GM21528 (cell line): Measurements from ENCODE around the gene WDR73.
"Not testable (repeated sequence)": the region's sequence is repeated elsewhere in the genome, so short reads cannot be mapped to it uniquely, and the experiment has no call there.

Experiments
- ATAC-seq: cut with Tn5 transposase; IDR thresholded peaks from one replicate; pipeline ENCODE4 v1.9.1; 2021; ENCODE audit warnings: mild to moderate bottlenecking, moderate library complexity; ENCODE audit not compliant: unreplicated experiment, low FRiP score

The WDR73 gene

DNA sequence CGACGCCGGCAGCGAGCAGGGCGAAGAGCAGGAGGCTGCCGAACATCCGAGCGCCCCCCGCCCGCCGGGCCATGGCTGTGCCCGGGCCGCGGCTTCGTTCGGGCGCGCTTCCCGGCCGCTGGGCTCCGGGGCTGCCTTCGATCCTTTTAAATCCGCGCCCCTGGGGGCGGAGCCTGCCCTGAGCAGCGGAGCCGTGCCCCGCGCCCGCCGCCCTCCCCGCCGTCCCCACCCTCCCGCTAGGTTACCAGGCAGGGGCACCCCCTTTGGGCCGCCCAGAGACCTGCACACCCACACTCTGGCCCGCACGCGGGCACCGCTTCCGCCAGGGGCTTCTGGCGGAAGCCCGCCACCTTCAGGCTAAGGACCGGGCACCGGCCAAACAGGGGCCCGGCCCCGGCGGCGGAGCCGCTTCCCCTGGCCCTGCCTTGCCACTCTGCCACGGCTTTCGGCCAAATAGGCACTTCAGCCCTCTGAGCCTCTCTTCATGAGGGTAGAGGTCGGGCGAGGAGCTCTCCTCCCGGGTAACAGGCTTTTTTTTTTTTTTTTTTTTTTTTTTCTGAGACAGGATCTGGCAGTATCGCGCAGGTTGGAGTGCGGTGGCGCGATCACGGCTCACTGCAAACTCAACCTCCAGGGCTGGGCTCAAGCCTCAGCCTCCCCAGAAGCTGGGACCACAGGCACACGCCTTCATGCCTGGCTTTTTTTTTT, 4.2 kb upstream of the WDR73 start, which contains the start of gene NMB:
Gene NMB, minus strand, starts transcription at position 120 of the 708 bp plus-strand sequence. Its CDS starts 47 bp downstream, at position 73.
- peak; percentile 61 for ATAC-seq

DNA sequence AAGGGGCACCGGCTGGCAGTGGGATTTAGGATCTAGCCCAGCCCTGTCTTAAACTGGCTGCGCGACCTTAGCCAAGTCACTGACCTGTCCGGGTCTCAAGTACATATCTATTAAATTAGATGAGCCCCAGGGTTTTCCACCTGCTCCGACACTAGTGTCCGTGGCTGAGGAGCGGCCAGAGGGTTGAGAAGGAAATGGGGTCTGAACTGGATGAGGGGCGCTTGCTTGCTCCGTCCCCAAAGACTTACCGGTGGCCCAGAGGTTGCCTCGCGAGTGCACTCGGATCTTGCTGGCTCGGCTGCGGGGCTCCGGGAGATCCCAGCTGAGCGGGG, 3.6 kb upstream of the WDR73 start:
- ATAC-seq: no peak

DNA sequence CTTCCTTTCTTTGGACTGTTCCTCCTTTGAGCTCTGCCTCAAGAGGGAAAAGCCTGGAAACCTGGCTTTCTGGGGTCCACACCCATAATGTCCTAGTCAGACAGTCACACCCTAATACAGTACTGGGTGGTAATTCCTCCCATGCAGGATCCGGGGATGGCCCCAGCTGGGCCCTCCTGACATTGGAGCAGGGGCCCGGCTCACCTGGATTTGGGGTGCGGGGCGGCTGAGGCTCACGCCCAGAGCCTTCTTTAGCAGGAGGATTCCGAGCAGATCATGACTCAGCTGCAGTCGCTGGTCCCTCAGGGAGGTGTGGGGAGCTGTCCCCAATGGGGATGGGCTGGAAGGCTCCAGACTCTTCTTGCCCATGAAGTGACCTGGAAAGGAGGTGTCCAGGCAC, 2.9 kb upstream of the WDR73 start:
- ATAC-seq: no peak

DNA sequence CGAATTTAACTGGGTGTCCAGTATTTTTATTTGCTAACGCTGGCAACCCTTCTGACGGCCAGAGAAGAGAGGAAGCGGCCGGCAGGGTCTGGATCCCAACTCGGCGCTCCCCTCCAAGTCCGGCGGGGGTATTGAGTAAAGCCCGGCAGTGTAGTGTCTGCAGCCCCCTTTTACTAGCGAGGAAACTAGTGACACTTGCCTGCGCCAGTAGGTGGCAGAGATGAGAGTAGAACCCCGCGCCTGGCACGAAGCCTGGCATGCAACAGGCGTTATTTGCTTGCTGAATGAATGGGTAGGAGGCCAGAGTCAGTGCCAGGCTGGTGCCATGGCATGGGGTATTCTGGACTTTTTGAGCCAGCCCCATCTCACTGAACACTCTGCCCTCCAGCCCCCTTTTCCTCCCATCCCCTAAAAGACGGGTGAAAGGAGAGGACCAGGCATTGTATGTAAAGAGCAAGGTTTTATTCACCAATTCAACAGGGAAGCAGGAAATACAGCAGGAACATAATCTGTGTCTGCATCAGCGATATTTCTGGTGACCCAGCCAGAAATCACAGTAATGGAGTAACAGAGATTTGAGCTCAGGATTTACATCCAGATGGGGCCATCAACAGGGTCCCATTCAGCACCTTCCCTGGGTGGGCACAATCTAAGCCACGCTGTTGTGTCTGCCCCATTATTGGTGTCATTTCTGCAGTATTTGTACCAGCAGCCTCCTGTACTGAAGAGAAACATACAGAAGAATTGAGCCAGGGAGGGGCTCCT, 788 bp upstream of the WDR73 start:
- no peak for ATAC-seq

DNA sequence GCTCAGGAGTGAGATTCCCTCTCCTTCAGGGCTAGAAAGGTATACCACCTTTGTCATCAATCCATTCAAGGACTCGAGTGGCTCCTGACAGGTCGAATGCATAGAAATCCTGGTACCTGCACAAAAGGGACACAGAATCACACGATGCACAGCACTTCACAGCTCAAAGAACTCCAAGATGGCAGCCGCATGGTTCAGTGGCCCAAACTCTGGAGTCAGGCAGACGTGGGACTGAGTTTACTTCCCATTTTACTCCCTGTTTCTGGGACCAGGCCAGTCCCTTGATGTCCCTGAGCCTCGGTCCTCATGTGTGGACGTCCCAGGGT, 536 bp downstream of the WDR73 start:
- no peak for ATAC-seq

DNA sequence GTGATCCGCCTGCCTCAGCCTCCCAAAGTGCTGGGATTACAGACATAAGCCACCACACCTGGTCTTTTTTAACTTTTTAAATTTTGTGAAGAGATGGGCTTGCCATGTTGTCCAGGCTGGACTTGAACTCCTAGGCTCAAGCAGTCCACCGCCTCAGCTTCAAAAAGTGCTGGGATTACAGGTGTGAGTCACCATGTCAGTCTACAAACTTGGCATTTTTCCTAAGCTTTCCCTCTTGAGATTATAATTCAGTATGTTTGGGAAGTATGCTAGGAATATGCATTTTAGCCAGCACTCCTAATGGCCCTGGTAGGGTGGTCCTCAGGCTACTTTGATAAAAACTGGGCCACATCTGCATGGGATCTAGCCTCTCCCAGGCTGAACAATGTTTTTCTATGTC, 4.4 kb downstream of the WDR73 start:
- no peak for ATAC-seq

DNA sequence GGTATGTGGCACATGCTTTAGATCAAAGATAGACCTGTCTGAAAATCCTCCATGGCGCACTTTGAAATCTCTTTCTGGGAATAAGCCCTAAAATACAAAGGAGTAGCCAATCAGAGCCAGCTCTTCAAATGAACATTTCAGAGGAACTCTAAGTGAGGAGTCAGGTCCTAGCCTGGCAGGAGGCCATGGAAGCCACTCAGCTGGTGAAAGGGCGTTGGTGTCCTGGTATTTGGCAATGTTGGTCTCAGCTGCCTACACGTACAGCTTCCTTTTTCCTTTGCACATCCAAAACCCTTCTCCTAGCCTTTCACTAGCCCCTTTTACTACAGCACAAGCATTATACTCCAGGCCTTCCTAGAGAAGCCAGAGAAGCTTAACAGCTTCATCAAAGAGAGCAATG, 5.5 kb downstream of the WDR73 start:
- no peak for ATAC-seq

DNA sequence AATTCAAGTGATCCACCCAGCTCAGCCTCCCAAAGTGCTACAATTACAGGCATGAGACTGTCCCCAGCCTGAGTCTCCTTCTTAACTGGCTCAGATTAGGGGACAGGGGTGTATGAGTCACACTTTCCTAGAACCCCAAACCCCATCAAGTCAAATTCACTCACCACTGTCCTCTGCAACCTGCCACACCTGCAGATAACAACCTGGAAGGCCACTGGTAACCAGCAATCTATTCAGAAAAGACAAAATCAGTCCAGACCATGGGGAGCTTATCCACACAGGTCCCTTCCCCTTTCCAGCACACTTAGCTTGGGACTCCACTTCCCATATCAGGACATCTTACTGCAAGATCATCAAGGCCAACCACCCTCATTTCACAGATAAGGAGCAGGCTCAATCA, 6.4 kb downstream of the WDR73 start:
- ATAC-seq: no peak

DNA sequence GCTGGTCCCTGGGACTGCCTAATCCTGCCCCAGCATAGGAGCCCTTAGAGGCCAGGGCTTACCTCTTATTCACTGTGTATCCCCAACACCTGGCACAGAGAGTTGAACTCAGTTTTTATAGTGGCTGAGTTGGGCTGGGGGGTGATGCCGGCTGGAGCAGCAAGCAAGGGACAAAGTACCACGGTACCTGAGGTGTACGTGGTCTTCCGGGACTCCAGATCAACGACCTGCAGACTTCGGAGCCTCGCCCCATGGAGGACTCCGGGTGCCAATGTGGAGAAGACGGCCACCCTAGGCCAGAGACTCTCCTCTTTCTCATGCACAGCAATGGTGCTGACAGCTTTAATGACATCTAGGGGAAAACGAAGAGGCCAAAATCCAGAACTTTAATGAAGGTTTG, 8.1 kb downstream of the WDR73 start:
- no peak for ATAC-seq

DNA sequence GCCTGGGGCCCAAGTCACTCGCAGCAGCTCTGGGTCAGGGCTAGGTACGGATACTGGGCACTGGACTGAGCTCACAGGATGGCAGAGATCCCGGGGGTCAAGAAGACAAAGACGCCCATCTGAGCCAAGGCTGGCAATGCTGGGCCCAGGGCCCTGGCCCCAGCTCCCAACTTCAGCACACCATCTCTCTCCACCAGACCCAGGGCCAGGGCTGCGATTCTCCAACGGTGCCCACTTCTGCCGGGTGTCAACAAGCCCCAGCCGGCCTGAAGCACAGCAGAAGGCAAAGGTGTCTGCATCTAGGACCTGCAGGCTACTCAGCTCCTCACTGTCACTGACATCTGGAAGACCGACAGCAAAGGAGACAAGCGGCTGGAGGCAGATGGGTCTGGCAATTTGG, 8.6 kb downstream of the WDR73 start:
- ATAC-seq: no peak

DNA sequence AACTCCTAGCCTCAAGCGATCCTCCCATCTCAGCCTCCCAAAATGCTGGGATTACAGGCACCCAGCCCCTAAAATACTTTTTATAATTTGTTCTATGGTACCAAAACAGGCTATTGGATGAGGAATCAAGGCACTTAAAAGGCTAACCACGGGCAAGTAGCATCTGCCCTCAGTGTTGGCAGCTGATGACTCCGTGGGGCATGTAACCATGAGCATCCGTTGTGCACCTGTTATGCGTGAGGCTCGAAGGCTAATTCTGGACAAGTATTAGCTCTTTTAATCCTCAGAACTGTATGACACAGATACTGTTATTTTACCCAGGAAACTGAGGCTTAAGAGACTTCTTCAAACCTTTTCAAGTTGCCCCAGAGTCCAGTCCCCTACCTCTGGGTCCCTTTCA, 10.2 kb downstream of the WDR73 start:
- ATAC-seq: no peak

DNA sequence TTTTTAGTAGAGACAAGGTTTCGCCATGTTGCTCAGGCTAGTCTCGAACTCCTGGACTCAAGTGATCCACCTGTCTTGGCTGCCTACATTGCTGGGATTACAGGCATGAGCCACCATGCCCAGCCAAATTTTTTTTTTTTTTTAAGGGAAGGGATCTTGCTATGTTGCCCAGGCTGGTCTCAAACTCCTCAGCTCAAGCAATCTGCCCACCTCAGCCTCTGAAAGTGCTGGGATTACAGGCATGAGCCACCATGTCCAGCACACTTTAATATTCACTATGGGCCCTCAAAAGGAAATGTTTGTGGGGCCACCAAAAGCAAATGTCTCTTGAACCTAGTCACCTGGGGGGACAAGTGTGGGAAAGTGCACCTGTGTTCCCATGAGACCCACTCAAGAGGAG, 11.4 kb downstream of the WDR73 start:
- not testable (repeated sequence) for ATAC-seq

DNA sequence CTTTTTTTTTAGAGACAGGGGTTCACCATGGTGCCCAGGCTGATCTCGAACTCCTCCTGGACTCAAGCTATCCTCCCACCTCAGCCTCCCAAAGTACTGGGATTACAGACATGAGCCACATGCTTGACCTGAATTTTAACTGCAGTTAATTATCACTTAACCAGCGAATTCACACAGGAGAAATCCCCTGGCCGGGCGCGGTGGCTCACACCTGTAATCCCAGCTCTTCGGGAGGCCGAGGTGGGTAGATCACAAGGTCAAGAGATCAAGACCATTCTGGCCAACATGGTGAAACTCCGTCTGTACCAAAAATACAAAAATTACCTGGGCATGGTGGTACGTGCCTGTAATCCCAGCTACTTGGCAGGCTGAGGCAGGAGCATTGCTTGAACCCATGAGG, 12.2 kb downstream of the WDR73 start:
- ATAC-seq: not testable (repeated sequence)

DNA sequence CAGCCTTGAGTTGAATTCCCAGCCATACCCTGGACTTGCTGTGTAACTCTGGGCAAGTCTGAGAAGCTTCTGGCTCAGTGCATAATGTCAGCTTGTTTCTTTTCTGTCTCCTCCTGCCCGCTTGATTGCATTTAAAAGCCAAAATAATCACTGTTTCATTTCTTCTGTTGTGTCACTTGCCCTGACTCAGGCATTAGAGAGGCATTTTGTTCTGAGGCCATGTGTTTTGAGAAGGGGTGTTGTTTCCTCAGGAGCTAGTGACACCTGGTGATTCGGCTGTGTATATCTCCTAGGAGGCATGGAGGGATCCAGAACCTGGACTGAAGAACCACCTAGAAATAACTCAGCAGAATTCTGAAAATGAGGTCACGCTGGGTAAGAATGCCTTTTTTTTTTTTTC, 16.0 kb downstream of the WDR73 start:
- ATAC-seq: no peak

DNA sequence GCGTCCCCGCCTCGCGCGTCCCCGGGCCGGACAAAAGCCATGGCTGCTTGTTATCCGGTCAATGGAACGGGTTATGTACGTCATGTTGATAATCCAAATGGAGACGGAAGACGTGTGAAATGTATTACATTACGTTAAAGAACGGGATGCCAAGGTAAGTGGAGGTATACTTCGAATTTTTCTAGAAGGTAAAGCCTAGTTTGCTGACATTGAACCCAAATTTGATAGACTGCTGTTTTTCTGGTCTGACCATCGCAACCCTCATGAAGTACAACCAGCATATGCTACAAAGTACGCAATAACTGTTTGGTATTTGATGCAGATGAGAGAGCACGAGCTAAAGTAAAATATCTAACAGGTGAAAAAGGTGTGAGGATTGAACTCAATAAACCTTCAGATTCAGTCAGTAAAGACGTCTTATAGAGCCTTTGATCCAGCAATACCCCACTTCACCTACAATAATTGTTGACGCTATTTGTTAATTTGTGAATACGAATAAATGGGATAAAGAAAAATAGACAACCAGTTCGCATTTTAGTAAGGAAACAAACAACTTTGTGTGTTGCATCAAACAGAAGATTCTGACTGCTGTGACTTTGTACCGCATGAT, 19.8 kb downstream of the WDR73 start:
- no peak for ATAC-seq

DNA sequence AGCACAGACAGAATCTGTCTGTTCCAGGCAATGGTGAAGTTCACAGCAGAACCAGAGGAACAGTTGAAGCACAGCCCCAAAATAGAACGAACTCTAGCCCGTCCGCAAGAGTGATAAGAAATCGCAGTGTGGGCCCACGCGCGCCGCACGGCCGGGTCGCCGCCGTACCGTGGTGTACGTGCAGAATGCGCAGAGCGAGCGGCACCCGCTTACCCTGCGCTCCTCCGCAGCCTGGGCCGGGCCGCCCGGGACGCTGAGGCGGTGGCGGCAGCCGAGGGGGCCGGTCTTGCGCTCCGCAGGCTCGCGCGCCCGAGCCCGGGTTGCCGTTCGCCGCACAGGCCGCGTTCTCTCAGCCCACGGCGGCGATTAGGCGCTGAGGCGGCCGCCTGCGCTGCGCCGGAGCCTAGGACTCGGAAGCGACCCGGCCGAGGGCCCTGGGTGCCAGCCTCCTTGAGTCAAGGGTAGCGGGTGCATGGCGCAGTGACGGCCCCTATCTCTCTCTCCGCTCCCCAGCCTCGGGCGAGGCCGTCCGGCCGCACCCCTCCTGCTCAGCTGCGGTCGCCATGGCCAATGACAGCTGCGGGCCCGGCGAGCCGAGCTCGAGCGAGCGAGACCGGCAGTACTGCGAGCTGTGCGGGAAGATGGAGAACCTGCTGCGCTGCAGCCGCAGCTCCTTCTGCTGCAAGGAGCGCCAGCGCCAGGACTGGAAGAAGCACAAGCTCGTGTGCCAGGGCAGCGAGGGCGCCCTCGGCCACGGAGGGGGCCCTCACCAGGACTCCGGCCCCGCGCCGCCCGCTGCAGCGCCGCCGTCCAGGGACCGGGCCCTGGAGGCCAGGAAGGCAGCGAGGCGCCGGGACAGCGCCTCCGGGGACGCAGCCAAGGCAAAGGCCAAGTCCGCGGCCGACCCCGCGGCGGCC, 20.5 kb downstream of the WDR73 start:
- ATAC-seq: peak; percentile 53

DNA sequence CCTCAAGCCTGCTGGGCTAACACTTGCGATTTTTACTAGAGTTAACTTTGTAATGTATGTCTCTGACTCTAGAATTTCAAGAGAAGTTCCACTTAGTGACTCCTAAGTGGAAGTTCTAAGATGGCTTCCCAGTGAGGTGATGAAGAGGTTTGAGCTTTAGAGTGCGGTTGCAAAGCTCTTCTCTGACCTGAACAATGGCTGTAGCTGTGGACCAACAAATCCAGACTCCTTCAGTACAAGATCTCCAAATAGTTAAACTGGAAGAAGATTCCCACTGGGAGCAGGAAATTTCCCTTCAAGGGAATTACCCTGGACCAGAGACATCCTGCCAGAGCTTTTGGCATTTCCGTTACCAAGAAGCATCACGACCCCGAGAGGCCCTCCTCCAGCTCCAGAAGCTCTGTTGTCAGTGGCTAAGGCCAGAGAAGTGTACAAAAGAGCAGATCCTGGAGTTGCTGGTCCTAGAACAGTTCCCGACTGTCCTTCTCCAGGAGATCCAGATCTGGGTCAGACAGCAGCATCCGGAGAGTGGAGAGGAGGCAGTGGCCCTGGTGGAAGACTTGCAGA, 22.3 kb downstream of the WDR73 start:
- ATAC-seq: no peak

DNA sequence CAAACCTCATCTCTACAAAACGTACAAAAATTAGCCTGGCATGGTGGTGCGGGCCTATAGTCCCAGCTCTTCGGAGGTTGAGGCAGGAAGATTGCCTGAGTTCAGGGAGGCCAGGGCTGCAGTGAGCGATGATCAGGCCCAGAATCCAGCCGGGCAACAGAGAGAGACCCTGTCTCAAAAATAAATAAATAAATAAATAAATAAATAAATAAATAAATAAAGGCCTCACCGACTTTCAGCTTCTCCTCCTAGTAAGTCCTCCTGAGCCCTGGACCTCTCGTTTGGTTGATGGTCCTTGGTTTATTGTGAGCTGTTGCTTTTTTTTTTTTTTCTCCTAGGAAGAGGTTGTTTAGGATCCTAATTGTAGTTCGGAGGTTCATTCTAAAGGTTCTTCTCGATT, 25.1 kb downstream of the WDR73 start:
- ATAC-seq: no peak

DNA sequence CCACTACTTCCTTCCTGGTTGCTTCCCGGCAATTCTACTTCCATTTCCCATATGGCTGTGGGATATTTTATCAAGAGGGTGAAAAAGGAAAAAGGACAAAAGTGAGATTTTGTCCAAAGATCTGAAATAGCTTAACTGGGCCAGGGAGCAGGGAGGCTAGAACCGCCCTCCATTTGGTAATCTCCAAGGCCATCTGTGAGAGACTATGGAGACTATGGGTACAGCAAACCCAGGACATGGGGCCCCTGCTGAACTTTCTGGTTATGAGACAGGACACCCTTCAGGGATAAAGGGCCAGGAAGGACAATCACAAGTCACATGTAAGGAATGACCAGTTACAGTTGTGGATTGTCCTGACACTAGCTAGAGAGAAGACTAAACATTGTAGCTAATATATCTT, 29.0 kb downstream of the WDR73 start:
- ATAC-seq: no peak

DNA sequence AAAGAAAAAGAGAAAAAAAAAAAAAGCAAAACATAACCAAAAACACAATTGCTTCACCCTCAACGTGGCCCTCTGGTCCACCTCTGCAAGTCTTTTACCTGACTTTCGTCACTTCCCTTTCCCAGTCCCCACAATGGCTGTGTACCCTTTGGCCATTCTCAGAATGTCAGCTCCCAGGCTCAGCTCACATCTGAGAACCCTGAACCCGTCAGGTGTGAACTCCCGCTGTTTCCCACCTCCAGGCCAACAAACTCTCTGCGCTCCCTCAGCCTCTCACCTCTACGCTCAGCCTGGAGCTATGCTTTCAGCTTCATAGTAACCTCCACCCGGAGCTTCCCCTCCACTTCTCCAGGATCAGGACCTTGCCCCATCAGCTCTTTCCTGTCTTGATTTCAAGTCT, 29.7 kb downstream of the WDR73 start:
- no peak for ATAC-seq
